Measurements from ENCODE around the gene LARP6.
A peak's percentile ranks its signal among the peaks of the same experiment; 100 is the strongest.
"Not testable (repeated sequence)": the region's sequence is repeated elsewhere in the genome, so short reads cannot be mapped to it uniquely, and the experiment has no call there.

LARP6 gene

GRCh38 chr15:70832176-70832575 lies 21.8 kb downstream of the LARP6 start:
- DNase-seq (ENCODE audit: low read depth, low spot score): no peak
- no peak overlapping the region for H3K27ac ChIP-seq

GRCh38 chr15:70831094-70831911 lies 22.7 kb downstream of the LARP6 start:
- H3K27ac ChIP-seq: no peak overlapping the region

GRCh38 chr15:70830615-70831014 lies 23.3 kb downstream of the LARP6 start:
- H3K27ac ChIP-seq: no peak overlapping the region
- no peak for DNase-seq (ENCODE audit: low read depth, low spot score)

More at GRCh38 chr15:70831094-70831911, 22.7 kb downstream of the LARP6 start:
- no peak for DNase-seq (ENCODE audit: low read depth, low spot score)

- peak overlapping the region; percentile 2 for H3K27ac ChIP-seq
- no peak for DNase-seq (ENCODE audit: low read depth, low spot score)
Observed at GRCh38 chr15:70829371-70830166, 24.4 kb downstream of the LARP6 start.

DNA sequence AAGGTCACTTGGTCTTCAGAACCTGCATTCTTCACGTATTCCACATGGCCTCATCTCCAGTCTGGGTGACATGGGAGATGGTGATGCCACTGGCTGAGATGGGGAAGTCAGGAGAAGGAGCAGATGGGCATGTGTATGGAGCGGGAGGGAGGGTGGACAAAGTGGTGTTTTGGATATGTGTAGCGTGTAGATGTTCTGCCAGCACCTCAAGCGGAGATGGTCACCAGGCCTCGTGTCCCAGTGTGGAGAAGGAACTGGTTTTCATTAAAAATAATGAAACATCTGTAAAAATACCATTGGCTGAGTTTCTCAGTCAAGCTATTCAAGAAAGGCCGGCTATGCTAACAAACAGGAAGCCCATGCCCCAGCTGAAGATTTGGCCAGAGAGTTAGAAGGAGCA lies 26.2 kb downstream of the LARP6 start:
- H3K27ac ChIP-seq: peak overlapping the region; percentile 84
- DNase-seq (ENCODE audit: low read depth, low spot score): no peak

DNA sequence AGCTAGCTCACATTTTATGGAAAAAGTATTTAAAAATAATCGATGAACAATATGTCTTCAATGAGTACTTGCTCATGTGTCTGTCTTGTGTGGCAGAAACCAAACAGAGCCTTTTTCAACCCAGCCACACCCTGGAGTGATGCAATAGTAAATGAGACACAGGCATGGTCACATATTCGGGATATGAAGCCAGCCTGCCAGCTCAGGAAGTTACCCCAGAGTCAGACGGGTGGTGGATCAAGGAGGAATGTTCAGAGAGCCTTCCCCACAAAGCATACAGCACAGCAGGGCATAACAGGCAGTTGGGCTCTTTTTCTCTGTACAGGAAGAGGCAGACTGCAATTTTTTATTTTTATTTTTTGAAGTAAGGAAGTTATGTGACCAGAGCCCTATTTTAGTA lies 27.3 kb downstream of the LARP6 start:
- peak; percentile 70 for DNase-seq (ENCODE audit: low read depth, low spot score)
- peak overlapping the region; percentile 84 for H3K27ac ChIP-seq

GRCh38 chr15:70825841-70826240 lies 28.1 kb downstream of the LARP6 start:
- H3K27ac ChIP-seq: peak overlapping the region; percentile 84
- DNase-seq (ENCODE audit: low read depth, low spot score): no peak

DNA sequence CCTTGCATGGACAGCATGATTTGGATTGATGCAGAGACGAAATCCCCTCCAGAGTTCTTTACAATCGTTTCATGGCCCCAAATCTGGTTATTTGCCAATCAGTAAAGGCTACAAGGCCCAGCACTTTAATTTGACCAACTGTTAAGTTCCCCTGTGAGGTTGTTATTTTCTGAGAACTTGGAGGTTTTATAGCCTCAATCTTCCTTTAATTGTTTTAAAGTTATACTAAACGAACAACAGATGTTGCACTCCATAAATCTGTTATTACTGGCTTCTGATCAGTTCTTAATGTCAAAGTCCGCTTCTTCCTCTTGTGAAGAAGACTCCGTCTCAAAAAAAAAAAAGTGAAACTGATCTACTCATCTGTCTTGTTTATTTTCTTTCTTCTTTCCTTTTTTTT lies 30.8 kb downstream of the LARP6 start:
- DNase-seq (ENCODE audit: low read depth, low spot score): no peak
- no peak overlapping the region for H3K27ac ChIP-seq

GRCh38 chr15:70820214-70820613 lies 33.7 kb downstream of the LARP6 start:
- no peak overlapping the region for H3K27ac ChIP-seq
- no peak for DNase-seq (ENCODE audit: low read depth, low spot score)

GRCh38 chr15:70818580-70818979 lies 35.4 kb downstream of the LARP6 start:
- H3K27ac ChIP-seq: no peak overlapping the region
- DNase-seq (ENCODE audit: low read depth, low spot score): no peak

- no peak for DNase-seq (ENCODE audit: low read depth, low spot score)
- no peak overlapping the region for H3K27ac ChIP-seq
Observed at GRCh38 chr15:70817266-70817665, 36.7 kb downstream of the LARP6 start.

DNA sequence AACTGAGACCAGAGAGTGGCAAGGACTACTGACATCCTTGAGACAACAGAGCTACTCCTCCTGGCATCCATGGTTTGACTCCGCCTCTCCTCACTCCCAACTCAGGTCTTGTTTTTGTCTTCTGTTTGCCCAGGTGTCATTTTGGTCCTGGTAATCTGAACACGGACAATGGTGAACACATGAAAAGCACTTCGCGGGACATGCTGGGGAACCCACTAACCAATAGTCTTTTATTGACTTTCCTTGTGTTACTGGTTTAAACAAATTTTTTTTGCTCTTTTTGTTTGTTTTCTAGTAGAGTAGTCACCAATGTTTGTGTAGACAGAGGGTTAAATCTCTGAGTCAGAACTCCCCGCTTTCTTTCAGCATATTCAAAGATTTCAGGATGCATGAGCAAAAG lies 38.4 kb downstream of the LARP6 start:
- no peak for DNase-seq (ENCODE audit: low read depth, low spot score)
- no peak overlapping the region for H3K27ac ChIP-seq

- not testable (repeated sequence) for DNase-seq (ENCODE audit: low read depth, low spot score); H3K27ac ChIP-seq
Observed at GRCh38 chr15:70815011-70815410, 38.9 kb downstream of the LARP6 start.

DNA sequence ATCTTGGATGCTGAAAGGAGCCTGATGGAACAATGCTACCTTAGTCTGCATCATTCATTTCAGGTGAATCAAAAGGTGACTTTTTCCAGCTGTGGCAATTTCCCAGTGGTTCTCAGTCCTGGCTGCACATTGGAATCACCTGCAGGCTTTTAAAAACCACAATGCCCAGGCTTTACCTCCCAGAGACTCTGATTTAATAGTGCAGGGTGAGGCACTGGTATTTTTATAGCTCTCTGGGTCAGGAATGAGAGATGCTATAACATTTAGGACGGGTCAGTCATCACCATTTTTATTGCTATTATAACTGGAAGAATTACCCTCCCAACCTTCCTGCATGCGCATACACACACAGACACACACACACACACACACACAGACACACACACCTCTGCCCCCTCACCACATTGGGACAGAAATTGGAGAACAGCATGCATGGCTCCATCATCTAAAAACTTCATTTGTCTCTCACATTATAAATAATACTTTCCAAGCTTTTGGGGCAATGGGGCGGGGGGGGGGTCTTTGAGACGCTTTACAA lies 41.1 kb downstream of the LARP6 start:
- DNase-seq (ENCODE audit: low read depth, low spot score): no peak
- H3K27ac ChIP-seq: no peak overlapping the region

DNA sequence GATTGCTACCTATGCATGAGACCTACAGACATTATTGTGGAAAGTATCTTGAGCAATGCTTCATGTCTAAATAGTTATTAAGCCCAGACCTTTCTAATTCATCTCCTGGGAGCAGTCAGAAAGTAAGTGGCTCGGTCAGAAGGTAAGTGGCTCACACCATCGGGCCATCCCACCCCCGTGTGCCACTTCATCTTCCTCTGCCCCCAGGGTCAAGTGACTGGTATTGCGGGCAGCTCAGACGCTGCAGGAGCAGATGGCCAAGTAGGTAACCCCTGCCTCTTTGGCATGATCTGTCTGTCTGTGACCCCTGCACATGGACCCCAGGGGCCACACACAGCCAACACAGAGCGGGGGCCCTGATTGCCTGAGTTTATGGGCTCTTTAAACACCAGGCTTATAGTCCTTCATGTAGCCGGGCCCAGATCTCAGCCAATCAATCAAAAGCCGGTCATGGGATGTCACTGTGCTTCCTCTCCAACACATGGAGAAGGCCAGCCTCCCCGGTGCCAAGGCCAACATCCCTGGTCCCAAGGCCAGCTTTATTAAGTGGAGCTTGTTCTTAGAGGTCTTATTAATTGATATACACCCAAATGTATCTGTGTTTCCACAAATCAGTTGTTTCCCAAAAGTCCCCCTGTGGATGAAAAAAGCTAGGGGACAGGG lies 42.9 kb downstream of the LARP6 start:
- no peak for DNase-seq (ENCODE audit: low read depth, low spot score)
- H3K27ac ChIP-seq: no peak overlapping the region

- no peak for DNase-seq (ENCODE audit: low read depth, low spot score)
- no peak overlapping the region for H3K27ac ChIP-seq
Observed at GRCh38 chr15:70806992-70807712, 46.8 kb downstream of the LARP6 start.

DNA sequence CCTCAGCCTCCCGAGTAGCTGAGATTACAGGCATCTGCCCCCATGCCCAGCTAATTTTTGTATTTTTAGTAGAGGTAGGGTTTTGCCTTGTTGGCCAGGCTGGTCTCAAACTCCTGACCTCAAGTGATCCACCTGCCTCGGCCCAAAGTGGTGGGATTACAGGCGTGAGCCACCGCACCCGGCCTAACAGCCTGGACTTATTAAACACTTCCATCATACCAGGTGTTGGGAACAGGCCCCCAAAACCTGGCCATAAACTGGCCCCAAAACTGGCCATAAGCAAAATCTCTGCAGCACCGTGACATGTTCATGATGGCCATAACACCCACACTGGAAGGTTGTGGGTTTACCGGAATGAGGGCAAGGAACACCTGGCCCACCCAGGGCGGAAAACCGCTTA lies 49.6 kb downstream of the LARP6 start:
- H3K27ac ChIP-seq; DNase-seq (ENCODE audit: low read depth, low spot score): not testable (repeated sequence)

DNA sequence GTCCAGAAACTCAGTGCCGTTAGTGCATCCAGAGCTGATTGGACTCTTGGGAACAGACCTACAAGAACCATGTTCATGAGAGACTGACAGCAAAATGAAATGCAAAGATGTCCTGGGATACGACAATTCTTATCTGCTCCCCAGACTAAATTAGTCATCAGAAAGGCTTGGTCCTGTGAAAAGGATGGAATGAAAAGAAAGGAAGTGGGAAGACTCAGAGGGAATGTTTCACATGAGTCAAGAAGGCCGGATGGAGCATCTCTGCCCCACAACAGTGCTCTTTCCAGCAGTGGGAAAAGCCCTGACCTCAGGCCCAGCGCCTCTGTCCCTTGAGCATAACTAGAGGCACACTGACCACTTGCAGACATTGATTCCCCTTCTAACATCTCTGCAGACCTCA lies 51.3 kb downstream of the LARP6 start:
- peak overlapping the region; percentile 10 for H3K27ac ChIP-seq
- no peak for DNase-seq (ENCODE audit: low read depth, low spot score)

DNA sequence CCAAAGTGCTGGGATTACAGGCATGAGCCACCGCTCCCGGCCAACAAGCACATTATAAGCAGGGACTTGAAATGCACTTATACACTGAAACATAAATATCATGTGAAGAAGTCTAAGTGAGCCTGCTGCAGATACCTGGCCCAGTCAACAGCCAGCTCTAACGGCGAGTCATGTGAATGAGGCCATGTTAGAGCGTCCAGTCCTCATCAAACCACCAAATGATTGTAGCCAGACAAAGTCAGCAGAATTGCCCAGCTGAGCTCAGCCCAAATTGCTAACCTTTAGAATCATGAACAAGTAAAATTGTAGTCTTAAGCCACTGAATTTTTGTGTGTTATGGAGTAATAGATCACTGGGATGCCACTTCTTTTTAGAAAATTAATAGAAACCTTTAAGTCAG lies 52.8 kb downstream of the LARP6 start:
- no peak overlapping the region for H3K27ac ChIP-seq
- no peak for DNase-seq (ENCODE audit: low read depth, low spot score)
